ENCODE measurements around the gene SLC16A1.

DNA sequence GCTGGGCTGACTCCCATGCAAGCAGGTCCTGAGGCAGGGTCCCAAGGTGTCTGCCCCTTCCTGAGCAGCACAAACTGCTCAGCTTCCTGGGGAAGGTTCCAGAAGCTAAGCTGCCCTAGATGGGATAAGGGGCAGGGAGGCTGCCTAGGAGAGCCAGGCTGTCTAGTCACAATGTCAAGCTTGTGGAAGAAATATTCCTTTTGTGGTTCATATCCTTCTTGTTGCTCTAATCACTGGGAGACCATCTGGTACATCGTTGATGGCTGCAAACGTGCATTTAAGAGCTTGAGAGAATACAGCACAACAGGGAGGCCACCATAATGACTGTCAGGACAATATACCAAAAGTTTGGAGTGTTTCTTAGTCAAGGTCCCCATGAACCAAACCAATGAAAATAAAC is 67.4 kb downstream of the SLC16A1 start:
- TF ChIP-seq, protein P1, sequence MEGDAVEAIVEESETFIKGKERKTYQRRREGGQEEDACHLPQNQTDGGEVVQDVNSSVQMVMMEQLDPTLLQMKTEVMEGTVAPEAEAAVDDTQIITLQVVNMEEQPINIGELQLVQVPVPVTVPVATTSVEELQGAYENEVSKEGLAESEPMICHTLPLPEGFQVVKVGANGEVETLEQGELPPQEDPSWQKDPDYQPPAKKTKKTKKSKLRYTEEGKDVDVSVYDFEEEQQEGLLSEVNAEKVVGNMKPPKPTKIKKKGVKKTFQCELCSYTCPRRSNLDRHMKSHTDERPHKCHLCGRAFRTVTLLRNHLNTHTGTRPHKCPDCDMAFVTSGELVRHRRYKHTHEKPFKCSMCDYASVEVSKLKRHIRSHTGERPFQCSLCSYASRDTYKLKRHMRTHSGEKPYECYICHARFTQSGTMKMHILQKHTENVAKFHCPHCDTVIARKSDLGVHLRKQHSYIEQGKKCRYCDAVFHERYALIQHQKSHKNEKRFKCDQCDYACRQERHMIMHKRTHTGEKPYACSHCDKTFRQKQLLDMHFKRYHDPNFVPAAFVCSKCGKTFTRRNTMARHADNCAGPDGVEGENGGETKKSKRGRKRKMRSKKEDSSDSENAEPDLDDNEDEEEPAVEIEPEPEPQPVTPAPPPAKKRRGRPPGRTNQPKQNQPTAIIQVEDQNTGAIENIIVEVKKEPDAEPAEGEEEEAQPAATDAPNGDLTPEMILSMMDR (IDR thresholded peaks at IDR 0.05) = no peak
- no peak for TF ChIP-seq POLR2A (IDR thresholded peaks at IDR 0.05)
